Neutrophil (primary cell): Measurements from ENCODE around the gene APOBEC3B.
"Not testable (repeated sequence)": the region's sequence is repeated elsewhere in the genome, so short reads cannot be mapped to it uniquely, and the experiment has no call there.

Source experiments
- H3K27ac ChIP-seq: fragments of 200-600 bp; sonication (generic); 2 replicates; pipeline ENCODE4 v1.5.1; 2016; ENCODE audit warnings: mild to moderate bottlenecking, moderate library complexity
- H3K27me3 ChIP-seq: fragments of 200-600 bp; sonication (generic); 2 replicates; pipeline ENCODE4 v1.6.0; 2016; ENCODE audit warnings: mild to moderate bottlenecking
- H3K36me3 ChIP-seq: fragments of 200-600 bp; sonication (generic); 2 replicates; pipeline ENCODE4 v1.5.1; 2017
- H3K4me1 ChIP-seq, 2 experiments: fragments of 200-600 bp in 1 of 2; sonication (generic) in 1 of 2; 1 replicate in 1 of 2; 2 replicates in 1 of 2; pipeline versions ENCODE4 v1.5.1 to v1.6.1; 2013 to 2016; ENCODE audit warnings: low read depth in 1 of 2, low read length in 1 of 2, mild to moderate bottlenecking in 1 of 2, moderate library complexity in 1 of 2; ENCODE audit not compliant: control insufficient read depth in 1 of 2, insufficient read depth in 1 of 2
- H3K4me3 ChIP-seq, 2 experiments: fragments of 200-600 bp in 1 of 2; sonication (generic) in 1 of 2; 1 replicate in 1 of 2; 2 replicates in 1 of 2; pipeline ENCODE4 v1.5.1; 2013 to 2016; ENCODE audit warnings: low read depth in 1 of 2, low read length in 1 of 2, mild to moderate bottlenecking in 1 of 2, moderate library complexity in 1 of 2
- H3K9me3 ChIP-seq: fragments of 200-600 bp; sonication (generic); 2 replicates; pipeline ENCODE4 v1.5.1; 2016
- CTCF ChIP-seq: fragments of 200-600 bp; sonication (generic); IDR thresholded peaks from 2 replicates; pipeline ENCODE4 v1.5.1; 2016; ENCODE audit warnings: antibody characterized with exemption

APOBEC3B gene

GRCh38 chr22:38942702-38943101, 39.4 kb upstream of the APOBEC3B start:
- peaks cover 10% of the 10 kb centered on the region for H3K27me3 ChIP-seq
- TF ChIP-seq CTCF = no peak
- no peaks in the 10 kb centered on the region for H3K9me3 ChIP-seq
- no peaks in the 10 kb centered on the region for H3K36me3 ChIP-seq
- peak overlapping the region; percentile 37 to 51 for H3K4me3 ChIP-seq
- peaks cover 65 to 72% of the 10 kb centered on the region in 2 experiments for H3K4me1 ChIP-seq
- peak overlapping the region; percentile 100 for H3K27ac ChIP-seq

- no peaks in the 10 kb centered on the region for H3K9me3 ChIP-seq
- H3K27ac ChIP-seq = peak overlapping the region; percentile 100
- peaks cover 67 to 74% of the 10 kb centered on the region in 2 experiments for H3K4me1 ChIP-seq
- no peaks in the 10 kb centered on the region for H3K36me3 ChIP-seq
- peak; percentile 45 for TF ChIP-seq CTCF
- H3K27me3 ChIP-seq = peaks cover 6% of the 10 kb centered on the region
- peak overlapping the region; percentile 37 to 51 for H3K4me3 ChIP-seq
Measured at GRCh38 chr22:38943201-38943600, 38.9 kb upstream of the APOBEC3B start.

GRCh38 chr22:38943882-38944281, 38.3 kb upstream of the APOBEC3B start:
- Histone ChIP-seq H3K36me3 (no peaks in the 10 kb centered on the region), H3K27me3 (peaks cover 3% of the 10 kb centered on the region), H3K9me3 (no peaks in the 10 kb centered on the region), H3K4me1 (peaks cover 73 to 81% of the 10 kb centered on the region in 2 experiments), H3K27ac (peak overlapping the region; percentile 100), H3K4me3 (peak overlapping the region in 1 of 2 experiments; percentile 51)
- no peak for TF ChIP-seq CTCF

- no peaks in the 10 kb centered on the region for H3K9me3 ChIP-seq
- no peak for TF ChIP-seq CTCF
- H3K27me3 ChIP-seq = no peaks in the 10 kb centered on the region
- H3K4me3 ChIP-seq = no peak overlapping the region
- no peaks in the 10 kb centered on the region for H3K36me3 ChIP-seq
- peak overlapping the region; percentile 100 for H3K27ac ChIP-seq
- peaks cover 74 to 83% of the 10 kb centered on the region in 2 experiments for H3K4me1 ChIP-seq
Measured at GRCh38 chr22:38944653-38945052, 37.5 kb upstream of the APOBEC3B start.

- not testable (repeated sequence) for H3K27me3 ChIP-seq
- H3K27ac ChIP-seq = peak overlapping the region; percentile 100
Measured at GRCh38 chr22:38945706-38946338, 36.3 kb upstream of the APOBEC3B start.

GRCh38 chr22:38946771-38947170, 35.4 kb upstream of the APOBEC3B start:
- Histone ChIP-seq H3K27me3 (no peaks in the 10 kb centered on the region), H3K4me1 (peaks cover 79 to 90% of the 10 kb centered on the region in 2 experiments)

More at GRCh38 chr22:38945706-38946338, 36.3 kb upstream of the APOBEC3B start:
- peaks cover 79 to 90% of the 10 kb centered on the region in 2 experiments for H3K4me1 ChIP-seq
- not testable (repeated sequence) for H3K9me3 ChIP-seq, H3K4me3 ChIP-seq, H3K36me3 ChIP-seq

More at GRCh38 chr22:38946771-38947170, 35.4 kb upstream of the APOBEC3B start:
- Histone ChIP-seq H3K36me3 (no peaks in the 10 kb centered on the region), H3K9me3 (no peaks in the 10 kb centered on the region), H3K4me3 (no peak overlapping the region), H3K27ac (peak overlapping the region; percentile 100)
- no peak for TF ChIP-seq CTCF
